ENCODE results near the gene GIPC3.
"Not testable (repeated sequence)": the region's sequence is repeated elsewhere in the genome, so short reads cannot be mapped to it uniquely, and the experiment has no call there.

GIPC3 gene

GRCh38 chr19:3576696-3577443, 8.4 kb upstream of the GIPC3 start:
- DNase-seq, result no peak

GRCh38 chr19:3577723-3578344, 7.4 kb upstream of the GIPC3 start:
- DNase-seq, result no peak

- no peak for DNase-seq
Observed at GRCh38 chr19:3578390-3578789, 6.9 kb upstream of the GIPC3 start.

- no peak for DNase-seq
Observed at GRCh38 chr19:3580156-3580934, 4.9 kb upstream of the GIPC3 start.

GRCh38 chr19:3581792-3582191, 3.5 kb upstream of the GIPC3 start:
- DNase-seq, result not testable (repeated sequence)

GRCh38 chr19:3584036-3584802, 1.1 kb upstream of the GIPC3 start:
- not testable (repeated sequence) for DNase-seq

GRCh38 chr19:3586127-3586626, 899 bp downstream of the GIPC3 start:
- peak; percentile 8 for DNase-seq

GRCh38 chr19:3586707-3587346, 1.5 kb downstream of the GIPC3 start:
- peak; percentile 6 for DNase-seq

GRCh38 chr19:3589439-3589838, 4.2 kb downstream of the GIPC3 start:
- no peak for DNase-seq

- DNase-seq, result no peak
Observed at GRCh38 chr19:3589949-3590348, 4.7 kb downstream of the GIPC3 start.

- no peak for DNase-seq
Observed at GRCh38 chr19:3590991-3591659, 5.8 kb downstream of the GIPC3 start.

GRCh38 chr19:3591876-3592613, 6.8 kb downstream of the GIPC3 start:
- DNase-seq, result no peak

- no peak for DNase-seq
Observed at GRCh38 chr19:3593156-3593555, 7.9 kb downstream of the GIPC3 start.

GRCh38 chr19:3595521-3596061, 10.3 kb downstream of the GIPC3 start:
- no peak for DNase-seq

- no peak for DNase-seq
Observed at GRCh38 chr19:3599776-3600187, 14.5 kb downstream of the GIPC3 start.

- no peak for DNase-seq
Observed at GRCh38 chr19:3601021-3601420, 15.7 kb downstream of the GIPC3 start.

- DNase-seq, result no peak
Observed at GRCh38 chr19:3603121-3603811, 18.0 kb downstream of the GIPC3 start.

- no peak for DNase-seq
Observed at GRCh38 chr19:3604227-3604986, 19.1 kb downstream of the GIPC3 start.

GRCh38 chr19:3604987-3605343, 19.7 kb downstream of the GIPC3 start:
- no peak for DNase-seq
